B cell (primary cell): Measurements from ENCODE around the gene CFH. TPM values are rescaled to one million over a fixed set of nuclear protein-coding genes. Genes with fewer than 3 reads are reported as not detected.

ENCODE experiments used
- ATAC-seq: fragments of 200-7000 bp; cut with Tn5 transposase; one replicate; pipeline ENCODE4 v1.10.0; 2021; ENCODE audit warnings: low read depth, mild to moderate bottlenecking, moderate number of reproducible peaks, moderate library complexity
- CTCF ChIA-PET: fragments of 350-600 bp; sonication (Branson Sonifier 250); formaldehyde crosslinking; loops from one replicate; lab custom pipeline; 2021; ENCODE audit warnings: antibody characterized with exemption, inconsistent platforms; lab: Charles Lee
- POLR2A ChIA-PET: fragments of 350-600 bp; sonication (Branson Sonifier 250); formaldehyde crosslinking; loops from one replicate; lab custom pipeline; 2021; ENCODE audit warnings: antibody characterized with exemption; lab: Charles Lee
- DNase-seq: peaks from one replicate; pipeline ENCODE4 v3.0.0; 2013
- H2AFZ ChIP-seq: 2 replicates; pipeline ENCODE4 v1.6.1; 2012; ENCODE audit warnings: mild to moderate bottlenecking, low read depth, low read length; ENCODE audit not compliant: insufficient read depth, poor library complexity, severe bottlenecking
- H3K27ac ChIP-seq, 2 donors: 1 replicate in 1 of 2; 2 replicates in 1 of 2; pipeline ENCODE4 v1.5.1; 2012 to 2013; ENCODE audit warnings: low read length in 2 of 2, mild to moderate bottlenecking in 2 of 2, moderate library complexity in 1 of 2
- H3K27me3 ChIP-seq, 4 experiments: fragments of 200-600 bp in 1 of 4; sonication (generic) in 1 of 4; replicated peaks in 1 of 4; 1 replicate in 2 of 4; 2 replicates in 2 of 4; pipeline versions ENCODE4 v1.6.1 to v1.7.0; 2013 to 2016; ENCODE audit warnings: low read length in 3 of 4, mild to moderate bottlenecking in 2 of 4, mixed read lengths in 1 of 4, moderate library complexity in 1 of 4; ENCODE audit not compliant: insufficient read depth in 4 of 4, control insufficient read depth in 3 of 4; ENCODE audit errors: control extremely low read depth in 1 of 4
- H3K36me3 ChIP-seq, 2 experiments: replicated peaks in 1 of 2; 1 replicate in 1 of 2; 2 replicates in 1 of 2; pipeline versions ENCODE4 v1.6.1 to v1.7.1; 2013; ENCODE audit warnings: low read length in 1 of 2; ENCODE audit not compliant: insufficient read depth in 2 of 2, control insufficient read depth in 1 of 2; ENCODE audit errors: control extremely low read depth in 1 of 2, extremely low read depth in 1 of 2
- H3K4me1 ChIP-seq, 2 donors: fragments of 200-600 bp in 1 of 2; sonication (generic) in 1 of 2; 1 replicate in 1 of 2; 2 replicates in 1 of 2; pipeline versions ENCODE4 v1.5.1 to v1.6.1; 2013 to 2017; ENCODE audit warnings: low read length in 2 of 2; ENCODE audit not compliant: control insufficient read depth in 2 of 2, insufficient read depth in 2 of 2
- H3K4me2 ChIP-seq: replicated peaks from 2 replicates; pipeline ENCODE3; 2012; ENCODE audit warnings: mild to moderate bottlenecking, low read depth, low read length; ENCODE audit not compliant: poor library complexity, severe bottlenecking
- H3K4me3 ChIP-seq, 5 experiments: fragments of 200-600 bp in 1 of 5; sonication (generic) in 1 of 5; 1 replicate in 3 of 5; 2 replicates in 2 of 5; pipeline versions ENCODE4 v1.5.1 to v1.7.0; 2011 to 2016; ENCODE audit warnings: low read length in 4 of 5, mild to moderate bottlenecking in 4 of 5, low read depth in 2 of 5, control low read depth in 1 of 5, moderate library complexity in 1 of 5; ENCODE audit not compliant: insufficient read depth in 1 of 5; ENCODE audit errors: control extremely low read depth in 1 of 5, extremely low read depth in 1 of 5
- H3K79me2 ChIP-seq: fragments of 200-600 bp; sonication (generic); one replicate; pipeline ENCODE4 v1.6.0; 2016; ENCODE audit warnings: low read length; ENCODE audit not compliant: control insufficient read depth, insufficient read depth
- H3K9ac ChIP-seq: fragments of 200-600 bp; sonication (generic); 2 replicates; pipeline ENCODE4 v1.6.1; 2017; ENCODE audit warnings: mild to moderate bottlenecking, low read length, moderate library complexity
- H3K9me3 ChIP-seq, 3 donors: one replicate each; pipeline versions ENCODE4 v1.6.1 to v1.7.1; 2013; ENCODE audit warnings: low read length in 2 of 3; ENCODE audit not compliant: control insufficient read depth in 2 of 3, insufficient read depth in 1 of 3; ENCODE audit errors: control extremely low read depth in 1 of 3
- H4K20me1 ChIP-seq: 2 replicates; pipeline ENCODE4 v1.6.0; 2012; ENCODE audit warnings: mild to moderate bottlenecking, low read length; ENCODE audit not compliant: insufficient read depth, control insufficient read depth, poor library complexity, severe bottlenecking
- H3K27ac Mint-ChIP-seq: one replicate; pipeline ENCODE4 v1.8.0; 2021; ENCODE audit warnings: mixed read lengths
- H3K27me3 Mint-ChIP-seq: one replicate; pipeline ENCODE4 v1.8.0; 2021; ENCODE audit warnings: mixed read lengths
- H3K4me1 Mint-ChIP-seq: one replicate; pipeline ENCODE4 v1.8.0; 2021; ENCODE audit warnings: mixed read lengths
- H3K4me3 Mint-ChIP-seq: one replicate; pipeline ENCODE4 v1.8.0; 2021; ENCODE audit warnings: mixed read lengths
- H3K9me3 Mint-ChIP-seq: one replicate; pipeline ENCODE4 v1.8.0; 2022; ENCODE audit warnings: mixed read lengths; ENCODE audit not compliant: insufficient read depth
- CTCF ChIP-seq: fragments of 200-600 bp; IDR thresholded peaks from one replicate; pipeline ENCODE4 v1.8.0; 2022; ENCODE audit warnings: antibody characterized with exemption, mild to moderate bottlenecking
- EZH2 ChIP-seq: IDR thresholded peaks from 2 replicates; pipeline ENCODE4 v1.6.1; 2012; ENCODE audit warnings: borderline replicate concordance, low read depth, mild to moderate bottlenecking, moderate library complexity, low read length; ENCODE audit not compliant: insufficient read depth, poor library complexity, severe bottlenecking
- WGBS: methylation state at CpG from one replicate; pipeline ENCODE4 v1.1.5; 2013; ENCODE audit warnings: missing lambda C conversion rate; ENCODE audit not compliant: insufficient coverage; 5-methylcytosine and 5-hydroxymethylcytosine counted together
- intact Hi-C: fragments of 100-400 bp; cut with micrococcal nuclease; formaldehyde crosslinking; loops from one replicate; pipeline ENCODE4 v1.10.0; 2022
- polyA plus RNA-seq: library from polyadenylated mRNA; depleted of rRNA; stranded (reverse); fragments of >200 nt; gene quantifications from 2 replicates; pipeline ENCODE4 v1.2.3, GENCODE V29; 2012
- total RNA-seq, 2 donors: library from RNA; stranded (reverse); fragments of 120-200 nt in 1 of 2; gene quantifications; 1 replicate in 1 of 2; 2 replicates in 1 of 2; pipeline versions ENCODE4 v1.2.3 to v1.2.4, GENCODE V29; 2013 to 2022

CFH gene
- total and polyA plus RNA-seq, 2 donors (not counting 1 experiment from before 2014, with no cell fraction given) = not detected

- 89% methylated on average over 2 of the region's 2 CpGs for WGBS
- POLR2A ChIA-PET = no interaction called here
- Histone ChIP-seq H3K9ac (no peak overlapping the region), H3K4me2 (no peak overlapping the region), H3K4me1 (no peaks in the 10 kb centered on the region), H4K20me1 (no peaks in the 10 kb centered on the region), H2AFZ (no peak overlapping the region), H3K79me2 (no peaks in the 10 kb centered on the region), H3K9me3 (no peaks in the 10 kb centered on the region), H3K4me3 (no peak overlapping the region), H3K27me3 (no peaks in the 10 kb centered on the region), H3K27ac (no peak overlapping the region), H3K36me3 (no peaks in the 10 kb centered on the region)
- H3K27me3 Mint-ChIP-seq = no peaks in the 10 kb centered on the region
- TF ChIP-seq CTCF (no peak), EZH2 (no peak)
- intact Hi-C loops = no loop called here
- no peak overlapping the region for H3K27ac Mint-ChIP-seq
- H3K9me3 Mint-ChIP-seq = no peaks in the 10 kb centered on the region
- ATAC-seq = no peak
- DNase-seq = no peak
- no peak overlapping the region for H3K4me3 Mint-ChIP-seq
- H3K4me1 Mint-ChIP-seq = no peaks in the 10 kb centered on the region
- CTCF ChIA-PET = no interaction called here
Measured at GRCh38 chr1:196717868-196718267, 66.0 kb downstream of the CFH start.

GRCh38 chr1:196723325-196724185 lies 71.7 kb downstream of the CFH start:
- H3K4me3 ChIP-seq = no peak overlapping the region
- H3K9me3 ChIP-seq = no peaks in the 10 kb centered on the region
- no peaks in the 10 kb centered on the region for H3K4me1 Mint-ChIP-seq
- H3K4me2 ChIP-seq = no peak overlapping the region
- no peaks in the 10 kb centered on the region for H4K20me1 ChIP-seq
- H3K27ac Mint-ChIP-seq = no peak overlapping the region
- no peak overlapping the region for H3K9ac ChIP-seq
- H3K36me3 ChIP-seq = no peaks in the 10 kb centered on the region
- no peaks in the 10 kb centered on the region for H3K79me2 ChIP-seq
- TF ChIP-seq CTCF (peak; percentile 64), EZH2 (no peak)
- CTCF ChIA-PET = interaction anchor here (1.0 to 1.5 kb wide), 2 partner anchors 11 to 633 kb away, joined by 3 read pairs; no protein-coding TSS in a partner anchor
- WGBS = 92% methylated on average over 14 of the region's 14 CpGs
- H3K27me3 ChIP-seq = no peaks in the 10 kb centered on the region
- no peaks in the 10 kb centered on the region for H3K9me3 Mint-ChIP-seq
- intact Hi-C loops = no loop called here
- POLR2A ChIA-PET = no interaction called here
- no peak for DNase-seq
- H3K4me1 ChIP-seq = no peaks in the 10 kb centered on the region
- H2AFZ ChIP-seq = no peak overlapping the region
- H3K4me3 Mint-ChIP-seq = no peak overlapping the region
- H3K27ac ChIP-seq = no peak overlapping the region
- peak; percentile 54 for ATAC-seq
- no peaks in the 10 kb centered on the region for H3K27me3 Mint-ChIP-seq
